Vagina (tissue), 2 donors: ENCODE data around the gene SSR4. TPM values are rescaled to one million over a fixed set of nuclear protein-coding genes. Genes with fewer than 3 reads are reported as not detected.

Experiments
- DNase-seq, 2 donors: peaks; one replicate each; pipeline ENCODE4 v3.0.0-alpha.2; 2017; ENCODE audit errors: extremely low spot score in 2 of 2
- H3K27ac ChIP-seq: fragments of 200-600 bp; sonication (generic); one replicate; pipeline ENCODE4 v1.5.1; 2019
- H3K27me3 ChIP-seq: fragments of 200-600 bp; sonication (generic); one replicate; pipeline ENCODE4 v1.5.1; 2019
- H3K36me3 ChIP-seq, 2 donors: fragments of 200-600 bp; sonication (generic); one replicate each; pipeline ENCODE4 v1.5.1; 2017 to 2019
- H3K4me1 ChIP-seq: fragments of 200-600 bp; sonication (generic); one replicate; pipeline ENCODE4 v1.5.1; 2019
- H3K4me3 ChIP-seq, 2 donors: fragments of 200-600 bp; sonication (generic); 1 replicate in 1 of 2; 2 replicates in 1 of 2; pipeline ENCODE4 v1.5.1; 2016 to 2019
- H3K9me3 ChIP-seq: fragments of 200-600 bp; sonication (generic); one replicate; pipeline ENCODE4 v1.5.1; 2019
- CTCF ChIP-seq, 3 experiments: fragments of 450-650 bp in 2 of 3; fragments of 200-600 bp in 1 of 3; sonication (generic) in 1 of 3; IDR thresholded peaks; one replicate each; pipeline ENCODE4 v1.5.1; 2017 to 2019; ENCODE audit warnings: antibody characterized with exemption in 3 of 3, mild to moderate bottlenecking in 2 of 3, moderate library complexity in 2 of 3
- POLR2A ChIP-seq, 2 donors: fragments of 450-650 bp; IDR thresholded peaks; one replicate each; pipeline ENCODE4 v1.6.1; 2017; ENCODE audit warnings: antibody characterized with exemption in 2 of 2, mild to moderate bottlenecking in 2 of 2, moderate library complexity in 2 of 2
- POLR2AphosphoS5 ChIP-seq, 2 donors: sonication (generic); formaldehyde crosslinking; IDR thresholded peaks; one replicate each; pipeline ENCODE4 v1.9.0; 2017; ENCODE audit warnings: antibody characterized with exemption in 2 of 2, mild to moderate bottlenecking in 2 of 2, low read depth in 1 of 2; ENCODE audit not compliant: insufficient read depth in 1 of 2
- intact Hi-C: fragments of 100-400 bp; cut with DNase I; formaldehyde crosslinking; loops from one replicate; pipeline ENCODE4 v1.15.1; 2023
- total RNA-seq: library from RNA; depleted of rRNA; stranded (reverse); fragments of >200 nt; gene quantifications from one replicate; pipeline ENCODE4 v1.2.3, GENCODE V29; 2016

The SSR4 gene
- total RNA-seq, 1 donor from 2014 or later, result 250 TPM

DNA sequence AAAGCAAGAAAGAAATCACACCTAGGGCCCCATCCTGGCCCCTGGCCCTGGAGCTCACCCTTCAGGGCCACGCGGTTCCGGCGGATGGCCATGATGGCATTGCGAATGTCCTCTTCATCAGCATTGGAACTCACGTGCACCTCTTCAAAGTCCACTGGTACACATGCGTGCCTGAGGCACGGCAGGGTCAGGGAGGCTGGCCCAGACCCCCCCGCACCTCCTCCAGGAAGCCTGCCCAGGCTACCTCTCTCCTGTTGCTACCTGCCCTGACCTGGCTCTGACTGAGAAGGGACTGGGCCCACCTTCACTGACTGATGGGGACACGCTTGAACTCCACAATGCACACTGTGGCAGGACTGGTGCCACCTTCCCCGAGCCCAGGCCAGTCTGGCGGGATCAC lies 4.8 kb upstream of the SSR4 start:
- H3K9me3 ChIP-seq, result no peaks in the 10 kb centered on the region
- no peak for DNase-seq
- H3K36me3 ChIP-seq, result peaks cover 0 to 12% of the 10 kb centered on the region in 2 donors
- H3K4me3 ChIP-seq, result no peak overlapping the region
- H3K27me3 ChIP-seq, result no peaks in the 10 kb centered on the region
- TF ChIP-seq POLR2A (IDR thresholded peaks at IDR 0.05), result no peak
- no peak for TF ChIP-seq CTCF (IDR thresholded peaks at IDR 0.05)
- no peak for TF ChIP-seq POLR2AphosphoS5 (IDR thresholded peaks at IDR 0.05; ENCODE audit: insufficient read depth in 1 of 2, low read depth in 1 of 2)
- intact Hi-C loops, result loop anchor here (10.0 kb wide), 1 partner anchor 135 kb away; the partner anchor contains the start of gene ARHGAP4
- H3K27ac ChIP-seq, result no peak overlapping the region
- H3K4me1 ChIP-seq, result peaks cover 30% of the 10 kb centered on the region

DNA sequence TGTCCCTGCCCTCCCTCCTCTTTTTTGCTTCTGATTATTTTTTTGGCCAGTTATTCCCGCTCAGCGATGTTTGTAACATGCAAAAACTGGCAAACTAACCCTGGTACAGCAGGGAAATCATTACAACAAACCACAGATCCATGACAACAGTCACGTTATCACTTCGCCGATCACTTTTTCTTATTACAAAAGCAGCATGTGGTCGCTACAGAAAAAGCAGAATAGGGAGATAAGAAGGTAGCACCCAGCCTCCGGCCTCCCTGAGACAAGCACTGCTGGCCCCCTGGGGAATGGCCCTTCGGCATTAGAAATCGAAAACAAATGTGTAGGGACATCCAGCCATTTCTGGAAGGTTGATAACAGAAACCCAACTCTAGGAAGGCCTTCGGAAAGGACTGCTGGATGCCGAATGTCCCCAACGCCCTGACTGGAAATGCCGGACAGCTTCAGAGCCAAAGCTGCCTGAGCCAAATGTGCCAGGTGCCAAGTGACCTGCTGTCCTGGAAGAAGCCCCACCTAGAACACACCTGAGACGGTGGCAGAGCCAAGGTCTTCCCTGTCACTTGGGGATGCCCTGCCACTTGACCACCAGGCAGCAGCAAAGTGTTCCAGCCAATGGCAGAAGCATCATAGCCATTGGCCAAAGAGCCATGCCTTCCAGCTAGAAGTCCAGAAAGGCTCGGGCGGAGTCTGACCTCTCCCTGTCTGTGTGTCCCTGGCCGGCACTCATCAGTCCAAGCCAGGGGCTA lies 3.2 kb upstream of the SSR4 start:
- Histone ChIP-seq H3K27me3 (no peaks in the 10 kb centered on the region), H3K36me3 (peaks cover 0 to 5% of the 10 kb centered on the region in 2 donors), H3K27ac (no peak overlapping the region), H3K4me1 (peaks cover 41% of the 10 kb centered on the region), H3K4me3 (no peak overlapping the region), H3K9me3 (no peaks in the 10 kb centered on the region)
- TF ChIP-seq CTCF (IDR thresholded peaks at IDR 0.05) (no peak), POLR2AphosphoS5 (IDR thresholded peaks at IDR 0.05; ENCODE audit: insufficient read depth in 1 of 2, low read depth in 1 of 2) (no peak), POLR2A (IDR thresholded peaks at IDR 0.05) (no peak)
- no peak for DNase-seq
- intact Hi-C loops, result no loop called here

DNA sequence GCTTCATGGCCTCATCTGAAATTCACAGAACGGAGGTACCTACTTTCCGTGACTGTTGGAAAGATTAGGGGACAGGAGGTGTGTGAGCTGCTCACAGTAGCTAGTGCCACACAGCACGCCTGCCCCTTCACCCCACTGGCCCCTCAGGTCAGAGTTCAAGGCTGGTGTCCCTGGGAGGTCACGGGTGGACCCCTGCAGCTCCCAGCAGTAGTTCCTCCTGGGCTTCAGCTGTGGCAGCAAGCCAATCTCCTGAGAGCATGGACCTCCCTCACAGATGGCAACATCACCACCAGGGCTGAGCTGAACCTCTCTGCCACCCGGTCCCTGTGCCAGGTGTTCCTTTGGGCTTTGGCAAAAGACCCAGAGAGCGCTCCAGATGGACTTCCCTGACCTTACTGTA lies 2.1 kb upstream of the SSR4 start:
- intact Hi-C loops, result no loop called here
- Histone ChIP-seq H3K4me3 (no peak overlapping the region), H3K36me3 (peaks cover 0 to 6% of the 10 kb centered on the region in 2 donors), H3K9me3 (no peaks in the 10 kb centered on the region), H3K27me3 (no peaks in the 10 kb centered on the region), H3K27ac (no peak overlapping the region), H3K4me1 (peaks cover 41% of the 10 kb centered on the region)
- TF ChIP-seq CTCF (IDR thresholded peaks at IDR 0.05), result no peak
- TF ChIP-seq POLR2AphosphoS5 (IDR thresholded peaks at IDR 0.05; ENCODE audit: insufficient read depth in 1 of 2, low read depth in 1 of 2), result no peak
- DNase-seq, result no peak

DNA sequence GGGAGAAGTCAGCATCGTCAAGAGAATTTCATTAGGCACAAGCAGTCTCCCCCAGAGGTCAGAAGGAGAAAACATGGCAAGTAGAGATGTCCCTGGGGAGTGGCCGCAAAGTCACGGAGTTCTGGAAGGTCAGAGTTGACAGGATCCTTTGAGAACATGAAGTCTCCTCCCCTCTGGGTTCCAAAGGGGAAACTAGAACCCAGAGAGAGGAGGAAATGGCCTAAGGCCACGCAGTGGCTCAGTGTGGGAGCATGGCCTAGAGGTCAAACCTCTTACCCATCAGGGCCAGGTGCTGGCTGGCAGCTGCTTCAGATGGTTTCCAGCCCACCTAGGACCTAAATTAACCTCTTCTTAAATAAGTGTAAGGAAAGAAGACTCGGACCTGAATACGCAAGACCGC lies 1.2 kb upstream of the SSR4 start:
- Histone ChIP-seq H3K4me1 (peaks cover 41% of the 10 kb centered on the region), H3K9me3 (no peaks in the 10 kb centered on the region), H3K36me3 (peaks cover 0 to 15% of the 10 kb centered on the region in 2 donors), H3K27ac (peak overlapping the region; percentile 85), H3K4me3 (peak overlapping the region; percentile 59 to 61), H3K27me3 (no peaks in the 10 kb centered on the region)
- DNase-seq, result no peak
- intact Hi-C loops, result no loop called here
- TF ChIP-seq POLR2AphosphoS5 (IDR thresholded peaks at IDR 0.05; ENCODE audit: insufficient read depth in 1 of 2, low read depth in 1 of 2), result no peak
- TF ChIP-seq POLR2A (IDR thresholded peaks at IDR 0.05), result no peak
- no peak for TF ChIP-seq CTCF (IDR thresholded peaks at IDR 0.05)
